ENCODE results near the gene DNAL1. TPM values are rescaled to one million over a fixed set of nuclear protein-coding genes. Genes with fewer than 3 reads are reported as not detected.
A peak's percentile ranks its signal among the peaks of the same experiment; 100 is the strongest.

The DNAL1 gene
- total RNA-seq, 1 donor from 2014 or later: 14.7 TPM

DNA sequence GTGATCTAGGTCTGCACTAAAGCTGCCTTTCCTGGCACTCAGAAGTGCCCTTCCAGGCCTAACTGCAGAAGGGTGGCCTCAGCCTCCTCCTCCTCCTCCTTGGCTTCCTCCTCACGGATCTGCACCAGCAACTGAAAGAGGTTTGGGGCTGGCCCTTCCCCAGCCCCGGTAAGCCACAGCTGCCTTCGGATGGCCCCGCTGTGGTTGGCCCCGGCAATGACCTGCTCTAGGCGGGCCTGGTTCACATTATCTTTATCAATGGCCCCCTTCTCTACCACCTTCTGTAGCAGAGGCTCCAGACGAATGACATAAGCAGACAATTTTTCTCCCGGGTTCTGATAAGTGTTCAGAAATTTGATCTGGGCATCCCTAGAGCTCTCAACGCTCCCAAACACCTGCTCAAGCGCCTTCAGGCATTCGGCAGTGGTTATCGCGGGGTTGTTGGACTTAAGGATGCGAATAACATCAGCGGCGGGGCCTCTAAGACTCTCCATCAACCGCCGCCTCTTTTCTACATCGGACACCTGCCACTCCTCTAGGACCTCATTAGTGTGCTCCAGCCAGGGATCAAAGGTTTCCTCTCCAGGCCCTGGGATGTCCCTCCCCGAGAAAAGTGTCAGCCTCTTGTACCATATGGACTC lies 67.9 kb downstream of the DNAL1 start:
- intact Hi-C loops (cut with DNase I): no loop called here
- Histone ChIP-seq H3K27me3 (ENCODE audit: low read depth) (no peaks in the 10 kb centered on the region), H3K4me1 (peaks cover 34% of the 10 kb centered on the region), H3K27ac (peak overlapping the region; percentile 86), H3K4me3 (peak overlapping the region; percentile 88), H3K9me3 (no peaks in the 10 kb centered on the region), H3K36me3 (peaks cover 22% of the 10 kb centered on the region)
- TF ChIP-seq, protein P1, sequence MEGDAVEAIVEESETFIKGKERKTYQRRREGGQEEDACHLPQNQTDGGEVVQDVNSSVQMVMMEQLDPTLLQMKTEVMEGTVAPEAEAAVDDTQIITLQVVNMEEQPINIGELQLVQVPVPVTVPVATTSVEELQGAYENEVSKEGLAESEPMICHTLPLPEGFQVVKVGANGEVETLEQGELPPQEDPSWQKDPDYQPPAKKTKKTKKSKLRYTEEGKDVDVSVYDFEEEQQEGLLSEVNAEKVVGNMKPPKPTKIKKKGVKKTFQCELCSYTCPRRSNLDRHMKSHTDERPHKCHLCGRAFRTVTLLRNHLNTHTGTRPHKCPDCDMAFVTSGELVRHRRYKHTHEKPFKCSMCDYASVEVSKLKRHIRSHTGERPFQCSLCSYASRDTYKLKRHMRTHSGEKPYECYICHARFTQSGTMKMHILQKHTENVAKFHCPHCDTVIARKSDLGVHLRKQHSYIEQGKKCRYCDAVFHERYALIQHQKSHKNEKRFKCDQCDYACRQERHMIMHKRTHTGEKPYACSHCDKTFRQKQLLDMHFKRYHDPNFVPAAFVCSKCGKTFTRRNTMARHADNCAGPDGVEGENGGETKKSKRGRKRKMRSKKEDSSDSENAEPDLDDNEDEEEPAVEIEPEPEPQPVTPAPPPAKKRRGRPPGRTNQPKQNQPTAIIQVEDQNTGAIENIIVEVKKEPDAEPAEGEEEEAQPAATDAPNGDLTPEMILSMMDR (IDR thresholded peaks at IDR 0.05): no peak
- ATAC-seq: peak in 1 of 2 donors; percentile 5
- no peak for DNase-seq

- H3K4me1 ChIP-seq: peaks cover 34% of the 10 kb centered on the region
- no peaks in the 10 kb centered on the region for H3K9me3 ChIP-seq
- peak overlapping the region; percentile 86 for H3K27ac ChIP-seq
- H3K4me3 ChIP-seq: peak overlapping the region; percentile 88
- H3K36me3 ChIP-seq: peaks cover 29% of the 10 kb centered on the region
- TF ChIP-seq, protein P1 (IDR thresholded peaks at IDR 0.05): no peak
- intact Hi-C loops (cut with DNase I): no loop called here
- no peak for ATAC-seq
- no peaks in the 10 kb centered on the region for H3K27me3 ChIP-seq (ENCODE audit: low read depth)
- DNase-seq: no peak
These were observed 68.5 kb downstream of the DNAL1 start for GRCh38 chr14:73713206-73713802.

DNA sequence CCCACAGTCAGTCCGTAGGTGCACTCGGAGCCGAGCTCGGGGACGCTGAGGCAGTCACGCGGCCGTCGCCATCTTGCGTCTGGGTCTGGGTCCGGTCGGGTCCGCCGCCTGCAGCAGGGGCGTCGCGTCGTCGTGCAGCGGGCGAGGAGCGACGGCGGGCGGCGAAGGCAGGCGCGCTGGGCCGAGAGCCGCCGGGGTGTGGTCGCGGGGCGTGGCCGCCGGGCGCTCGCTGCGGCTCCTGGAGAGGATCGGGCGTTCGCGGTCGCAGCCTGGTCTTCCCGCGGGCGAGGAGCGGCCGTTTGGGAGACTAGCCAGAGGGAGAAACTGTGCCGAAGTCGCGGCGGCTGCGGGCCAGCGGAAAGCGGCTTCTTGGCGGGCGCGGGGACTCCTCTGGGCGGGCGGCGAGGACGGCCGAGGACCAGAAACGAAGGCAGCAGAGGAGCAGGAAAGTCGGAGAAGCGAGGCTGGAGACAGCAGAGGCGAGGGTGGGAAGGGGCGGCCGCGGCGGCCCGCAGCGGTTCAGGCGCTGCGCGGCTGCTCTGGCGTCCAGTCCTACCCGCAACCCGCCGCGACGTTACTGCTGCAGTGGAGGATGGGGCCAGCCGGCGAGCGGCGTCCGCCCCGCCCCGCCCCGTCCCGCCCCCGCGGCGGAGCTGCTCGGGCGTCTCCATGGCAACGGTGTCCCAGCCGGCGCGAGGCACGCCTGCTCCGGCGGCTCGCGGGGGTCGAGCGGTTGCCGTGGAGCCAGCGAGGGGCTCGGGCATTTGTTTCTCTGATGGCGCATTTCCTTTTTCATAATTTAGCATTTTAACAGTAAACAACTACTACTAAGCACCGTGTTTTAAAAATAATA lies 69.2 kb downstream of the DNAL1 start, which contains the start of gene PNMA1:
TSS of gene PNMA1 (minus strand) at position 582 of the 853 bp plus-strand sequence. CDS start 745 bp downstream, outside the sequence.
- peaks cover 36% of the 10 kb centered on the region for H3K36me3 ChIP-seq
- H3K9me3 ChIP-seq: no peaks in the 10 kb centered on the region
- TF ChIP-seq, protein P1 (IDR thresholded peaks at IDR 0.05): no peak
- ATAC-seq (peak; percentile 94), DNase-seq (peak; percentile 90)
- peak within 1 kb of the TSS; percentile 86 for H3K27ac ChIP-seq
- intact Hi-C loops (cut with DNase I): no loop called here
- no peaks in the 10 kb centered on the region for H3K27me3 ChIP-seq (ENCODE audit: low read depth)
- peak within 1 kb of the TSS; percentile 88 for H3K4me3 ChIP-seq
- peaks cover 34% of the 10 kb centered on the region for H3K4me1 ChIP-seq

- intact Hi-C loops (cut with DNase I): no loop called here
- TF ChIP-seq, protein P1 (IDR thresholded peaks at IDR 0.05): no peak
- H3K9me3 ChIP-seq: no peaks in the 10 kb centered on the region
- H3K36me3 ChIP-seq: peaks cover 43% of the 10 kb centered on the region
- ATAC-seq (no peak), DNase-seq (no peak)
- peaks cover 34% of the 10 kb centered on the region for H3K4me1 ChIP-seq
- no peaks in the 10 kb centered on the region for H3K27me3 ChIP-seq (ENCODE audit: low read depth)
- peak overlapping the region; percentile 86 for H3K27ac ChIP-seq
- H3K4me3 ChIP-seq: peak overlapping the region; percentile 88
These were observed 69.9 kb downstream of the DNAL1 start for GRCh38 chr14:73714656-73715081.

DNA sequence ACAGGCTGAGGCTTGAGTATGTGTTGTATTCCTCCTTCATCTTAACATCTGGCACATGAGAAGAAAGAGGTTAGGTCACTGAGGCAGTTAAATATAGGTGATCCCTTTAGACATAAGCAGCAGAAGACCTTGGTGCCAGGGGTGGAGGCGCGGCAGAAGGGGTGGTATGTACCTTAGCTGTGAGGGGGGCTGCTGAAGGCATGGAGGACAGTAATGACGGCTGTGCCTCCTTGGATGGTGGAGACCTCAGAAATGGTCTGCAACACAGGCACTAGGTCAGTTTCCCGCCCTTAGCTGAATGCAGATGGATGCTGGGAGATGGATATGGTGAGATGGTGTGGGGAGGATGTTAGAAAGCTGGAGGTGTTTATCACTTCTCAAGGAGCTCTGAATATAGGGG lies 70.9 kb downstream of the DNAL1 start:
- ATAC-seq (no peak), DNase-seq (no peak)
- H3K4me1 ChIP-seq: peaks cover 33% of the 10 kb centered on the region
- H3K27me3 ChIP-seq (ENCODE audit: low read depth): no peaks in the 10 kb centered on the region
- no peaks in the 10 kb centered on the region for H3K9me3 ChIP-seq
- intact Hi-C loops (cut with DNase I): no loop called here
- H3K4me3 ChIP-seq: no peak overlapping the region
- TF ChIP-seq, protein P1 (IDR thresholded peaks at IDR 0.05): no peak
- peaks cover 53% of the 10 kb centered on the region for H3K36me3 ChIP-seq
- H3K27ac ChIP-seq: no peak overlapping the region

Measured in lower lobe of right lung (tissue), 2 donors.